Activated CD4-positive, alpha-beta T cell treated with anti-CD3 and anti-CD28 coated beads for 24 hours (primary cell): ENCODE measurements around the gene PLET1.

Experiments used
- DNase-seq, 2 donors: peaks; one replicate each; pipeline ENCODE4 v3.0.0-alpha.2; 2020; ENCODE audit warnings: low read depth in 2 of 2

Gene PLET1

DNA sequence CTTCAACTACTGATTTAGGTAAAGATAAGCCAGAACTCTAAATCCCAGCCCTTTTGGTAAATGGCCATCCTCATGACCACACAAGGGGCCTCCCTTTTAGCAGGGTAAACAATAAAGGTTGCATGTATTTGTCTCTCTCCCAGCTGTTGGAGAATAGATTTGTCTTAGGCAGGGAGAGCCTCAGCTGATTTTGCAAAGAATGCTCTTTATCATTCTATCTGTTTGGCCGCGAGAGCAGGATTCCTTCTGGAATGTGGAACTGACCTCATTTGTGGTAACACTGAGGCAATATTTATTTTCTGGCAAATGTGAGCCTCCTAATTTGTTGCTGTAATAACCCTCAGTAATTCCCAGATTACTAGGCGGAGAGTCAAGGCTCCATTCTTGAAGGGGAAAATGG, 19.2 kb downstream of the PLET1 start:
- DNase-seq = no peak

DNA sequence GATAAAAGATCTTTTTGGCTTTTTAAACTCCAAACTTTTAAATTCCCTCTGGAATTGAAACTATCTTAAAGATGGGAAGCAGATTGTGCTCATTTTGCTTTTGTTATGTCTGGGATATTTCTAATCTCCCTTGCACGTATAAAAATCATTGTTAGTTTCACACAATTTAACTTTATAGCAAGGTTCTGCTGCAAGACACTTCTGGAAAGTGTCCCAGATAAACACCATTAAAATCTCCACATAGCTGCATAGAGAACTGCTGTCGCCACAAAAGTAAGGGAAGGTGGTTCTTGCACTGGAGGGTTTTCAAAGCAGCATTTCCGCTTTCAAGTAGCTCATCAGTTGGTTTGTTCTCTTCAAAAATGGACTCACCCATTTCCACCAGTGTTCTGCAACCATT, 22.6 kb downstream of the PLET1 start:
- DNase-seq = no peak

DNA sequence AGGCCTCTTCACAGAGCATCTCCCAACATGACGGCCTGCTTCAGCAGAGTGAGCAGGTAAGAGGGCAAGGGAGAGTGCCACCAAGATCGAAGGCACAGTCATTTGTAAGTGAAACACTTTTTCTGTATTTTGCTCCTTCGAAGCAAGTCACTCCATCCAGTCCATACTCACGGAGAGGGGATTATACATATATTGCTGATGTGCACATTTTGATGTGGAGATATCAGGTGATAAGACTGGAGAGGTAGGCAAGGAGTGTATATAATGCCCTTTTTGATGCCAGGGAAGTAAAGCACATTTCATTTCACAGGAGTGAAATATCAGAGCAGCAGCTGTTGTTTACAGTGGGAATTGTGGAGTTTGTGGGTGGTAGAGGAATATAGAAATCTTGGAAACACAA, 23.2 kb downstream of the PLET1 start:
- DNase-seq = no peak

DNA sequence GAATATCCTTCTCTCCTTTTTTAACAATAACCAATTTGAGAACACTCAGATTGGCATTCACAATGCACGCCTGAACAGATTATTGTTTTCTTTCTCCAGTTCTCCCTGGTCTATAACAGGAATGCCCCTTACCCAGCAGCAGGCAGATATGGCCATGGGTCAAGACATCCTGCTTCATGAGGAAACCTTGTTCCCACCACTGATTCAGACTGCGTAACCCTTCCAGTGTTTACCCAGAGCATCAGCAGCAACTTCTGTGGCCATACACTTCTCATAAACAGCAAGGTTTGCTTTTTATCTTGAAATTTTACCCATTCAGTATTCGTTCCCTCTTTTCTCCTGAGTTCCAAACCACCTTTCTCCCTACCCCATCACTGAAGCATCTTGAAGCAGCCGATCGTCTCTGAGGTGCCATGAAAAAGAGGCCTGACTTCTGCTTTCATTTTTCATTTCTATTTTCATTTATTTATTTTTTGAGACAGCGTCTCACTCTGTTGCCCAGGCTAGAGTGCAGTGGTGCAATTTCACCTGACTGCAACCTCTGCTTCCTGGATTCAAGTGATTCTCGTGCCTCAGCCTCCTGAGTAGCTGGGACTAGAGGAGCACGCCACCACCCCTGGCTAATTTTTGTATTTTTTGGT, 24.8 kb downstream of the PLET1 start:
- no peak for DNase-seq

DNA sequence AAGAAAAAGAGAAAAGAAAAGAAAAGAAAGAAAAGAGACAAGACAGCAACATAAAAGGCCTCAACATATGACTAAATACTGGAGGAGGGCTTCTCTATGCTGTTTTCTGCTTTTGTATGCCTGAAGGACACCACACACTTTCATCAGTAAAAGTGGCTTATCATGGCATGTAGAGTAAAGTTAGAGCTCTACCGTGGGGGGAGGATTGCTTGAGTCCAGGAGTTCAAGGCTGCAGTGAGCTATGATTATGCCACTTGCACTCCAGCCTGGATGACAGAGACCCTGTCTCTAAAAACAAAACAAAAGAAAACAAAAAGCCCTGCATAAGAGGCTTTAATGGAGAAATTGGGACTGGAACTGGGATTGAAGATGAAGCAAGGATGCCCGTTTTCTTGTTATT, 28.7 kb downstream of the PLET1 start:
- no peak for DNase-seq

DNA sequence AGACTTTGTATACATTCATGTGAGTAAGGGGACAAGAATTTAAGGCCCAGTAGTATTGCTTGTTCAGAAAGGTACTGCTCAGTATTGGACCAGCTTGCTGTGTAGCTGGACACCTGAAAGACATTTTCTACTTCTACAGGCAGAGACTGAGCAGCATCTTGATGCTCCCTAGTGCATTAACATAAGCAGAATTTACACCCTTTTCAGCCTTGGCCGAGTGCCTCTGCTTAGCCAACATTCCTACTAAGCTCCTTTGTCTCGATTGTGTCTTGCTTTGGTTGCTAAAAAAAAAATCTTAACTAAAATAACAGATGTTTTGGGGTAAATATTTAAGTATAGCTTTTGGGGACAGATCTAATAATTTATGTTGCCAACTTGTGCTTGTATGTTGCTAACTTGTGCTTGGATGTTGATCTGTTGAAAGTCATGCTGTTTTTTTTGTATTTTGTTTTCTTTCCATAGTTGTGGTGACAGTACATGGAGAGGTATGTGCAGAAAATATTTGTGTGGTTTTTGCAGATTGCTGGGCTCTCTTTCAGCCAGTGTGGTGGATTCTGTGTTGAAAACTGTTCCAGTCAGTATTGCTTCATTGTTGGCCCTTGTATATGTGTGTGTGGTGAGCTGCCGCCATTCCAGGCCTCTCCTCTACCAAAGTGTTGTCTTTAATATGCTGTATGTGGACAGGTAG, 30.8 kb downstream of the PLET1 start:
- DNase-seq = no peak

DNA sequence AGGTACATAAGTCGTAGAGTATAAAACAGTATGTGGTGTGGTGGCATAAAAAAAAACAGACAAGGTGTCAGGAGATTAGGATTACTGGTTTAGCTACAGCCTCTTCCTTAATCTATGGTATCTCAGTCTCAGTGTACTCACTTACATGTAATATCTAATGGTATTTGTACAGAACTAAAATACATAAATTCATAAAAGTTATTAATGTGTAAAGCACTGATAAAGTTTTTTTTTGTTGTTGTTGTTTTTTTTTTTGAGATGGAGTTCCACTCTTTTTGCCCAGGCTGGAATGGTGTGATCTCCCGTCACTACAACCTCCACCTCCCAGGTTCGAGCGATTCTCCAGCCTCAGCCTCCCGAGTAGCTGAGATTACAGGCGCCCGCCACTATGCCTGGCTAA, 31.5 kb downstream of the PLET1 start:
- no peak for DNase-seq

DNA sequence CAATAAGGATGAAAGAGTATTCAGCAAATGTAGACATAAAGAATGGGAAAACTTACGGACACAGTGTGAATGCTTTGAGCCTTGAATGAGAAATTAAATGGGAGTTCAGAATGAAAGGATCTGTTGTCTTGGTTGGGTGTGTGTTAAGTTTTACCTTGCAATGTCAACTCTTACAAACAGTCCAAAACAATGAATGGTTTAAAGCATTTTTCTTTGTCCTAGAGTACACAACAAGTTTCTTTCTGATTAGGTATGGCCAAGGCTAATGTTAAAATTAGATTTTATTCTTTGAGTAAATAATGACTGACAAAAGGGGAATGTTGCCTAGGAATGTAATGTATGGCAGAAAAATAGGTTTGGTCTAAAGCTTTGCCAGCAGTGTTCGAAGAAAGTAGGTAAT, 32.0 kb downstream of the PLET1 start:
- DNase-seq = no peak

DNA sequence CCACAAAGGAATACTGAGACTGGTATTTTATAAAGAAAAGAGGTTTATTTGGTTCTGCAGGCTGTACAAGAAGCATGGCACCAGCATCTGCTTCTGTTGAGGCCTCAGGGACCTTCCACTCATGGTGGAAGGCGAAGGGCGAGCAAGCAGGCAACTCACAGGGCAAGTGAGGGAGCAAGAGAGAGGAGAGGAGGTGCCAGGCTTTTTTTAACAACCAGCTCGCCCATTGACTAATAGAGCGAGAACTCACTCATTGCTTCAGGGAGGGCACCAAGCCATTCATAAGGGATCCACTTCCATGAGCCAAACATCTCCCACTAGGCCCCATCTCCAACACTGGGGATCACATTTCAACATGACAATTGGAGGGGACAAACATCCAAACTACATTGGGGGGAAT, 33.2 kb downstream of the PLET1 start:
- DNase-seq = no peak

DNA sequence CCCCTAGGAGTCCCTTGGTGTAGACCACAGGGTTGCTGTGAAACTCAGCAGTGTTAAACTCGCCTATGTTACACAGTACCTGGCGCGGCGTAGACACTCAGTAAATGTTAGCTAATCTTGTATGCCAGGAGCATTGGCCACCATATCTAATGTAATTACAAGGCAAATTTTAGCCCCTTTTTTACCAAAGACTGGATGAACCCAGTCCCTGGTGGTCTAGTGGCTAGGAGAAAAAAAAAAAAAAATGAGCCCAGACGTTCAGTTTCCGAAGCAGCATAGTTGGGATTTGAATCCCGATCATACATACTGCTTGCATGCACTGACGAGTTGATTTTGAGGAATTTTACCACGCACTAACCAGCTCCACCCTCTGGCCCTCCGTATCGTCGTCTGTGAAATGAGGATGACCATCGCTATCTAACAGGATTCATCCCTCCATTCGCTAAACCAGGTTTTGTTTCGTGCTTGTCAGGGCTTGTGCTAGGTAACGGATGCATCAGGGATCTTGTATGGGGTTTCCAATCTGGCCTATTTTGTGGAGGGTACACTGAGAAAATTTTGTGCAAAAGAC, 33.7 kb downstream of the PLET1 start:
- DNase-seq = no peak

DNA sequence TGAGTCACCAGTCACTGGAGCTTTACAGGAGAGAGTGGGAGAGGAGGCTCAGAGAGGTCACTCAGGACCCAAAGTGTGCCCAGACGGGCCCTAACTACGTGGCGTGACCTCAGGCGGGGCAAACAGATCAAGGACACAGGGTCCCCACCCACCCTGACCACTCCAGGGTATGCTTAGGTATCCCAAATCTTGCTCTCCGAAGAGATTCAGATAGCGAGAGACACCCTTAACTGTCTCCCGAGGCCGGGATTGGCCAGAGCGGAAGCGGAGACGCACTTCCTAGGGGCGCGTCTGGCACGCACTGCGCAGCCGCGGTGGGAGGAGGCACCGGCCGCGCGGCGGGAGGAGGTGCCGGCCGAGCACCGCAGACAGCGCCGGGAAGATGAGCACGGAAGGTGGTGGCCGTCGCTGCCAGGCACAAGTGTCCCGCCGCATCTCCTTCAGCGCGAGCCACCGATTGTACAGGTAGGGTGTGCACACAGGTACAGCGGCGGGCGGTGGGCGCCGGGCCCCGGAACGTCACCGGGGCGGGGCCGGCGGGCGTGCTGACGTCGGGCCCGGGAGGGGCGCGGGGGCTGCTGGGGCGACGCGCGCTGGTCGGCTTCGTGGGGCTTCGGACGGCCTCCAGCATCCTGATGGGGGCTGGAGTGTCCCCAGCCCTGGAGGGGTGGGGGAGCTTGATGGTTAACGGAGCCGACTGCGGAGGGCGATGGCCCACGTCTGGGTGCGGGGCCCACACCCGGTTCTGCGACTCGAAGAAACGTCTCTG, 34.4 kb downstream of the PLET1 start, which contains the start of gene PTS:
Gene PTS, plus strand, starts transcription at position 367 of the 769 bp plus-strand sequence. Its CDS starts 16 bp downstream, at position 383.
- DNase-seq = peak; percentile 65 to 68

DNA sequence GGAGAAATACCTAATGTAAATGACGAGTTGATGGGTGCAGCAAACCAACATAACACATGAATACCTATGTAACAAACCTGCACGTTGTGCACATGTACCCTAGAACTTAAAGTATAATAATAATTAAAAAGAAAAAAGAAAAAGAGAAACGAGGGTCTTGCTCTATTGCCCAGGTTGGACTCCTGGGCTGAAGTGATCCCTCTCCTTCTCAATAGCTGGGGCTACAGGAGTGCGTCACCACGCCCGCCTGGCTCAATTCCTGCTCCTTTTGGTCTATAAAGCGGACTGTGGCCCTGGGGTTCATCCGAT, 35.0 kb downstream of the PLET1 start:
- DNase-seq = no peak

DNA sequence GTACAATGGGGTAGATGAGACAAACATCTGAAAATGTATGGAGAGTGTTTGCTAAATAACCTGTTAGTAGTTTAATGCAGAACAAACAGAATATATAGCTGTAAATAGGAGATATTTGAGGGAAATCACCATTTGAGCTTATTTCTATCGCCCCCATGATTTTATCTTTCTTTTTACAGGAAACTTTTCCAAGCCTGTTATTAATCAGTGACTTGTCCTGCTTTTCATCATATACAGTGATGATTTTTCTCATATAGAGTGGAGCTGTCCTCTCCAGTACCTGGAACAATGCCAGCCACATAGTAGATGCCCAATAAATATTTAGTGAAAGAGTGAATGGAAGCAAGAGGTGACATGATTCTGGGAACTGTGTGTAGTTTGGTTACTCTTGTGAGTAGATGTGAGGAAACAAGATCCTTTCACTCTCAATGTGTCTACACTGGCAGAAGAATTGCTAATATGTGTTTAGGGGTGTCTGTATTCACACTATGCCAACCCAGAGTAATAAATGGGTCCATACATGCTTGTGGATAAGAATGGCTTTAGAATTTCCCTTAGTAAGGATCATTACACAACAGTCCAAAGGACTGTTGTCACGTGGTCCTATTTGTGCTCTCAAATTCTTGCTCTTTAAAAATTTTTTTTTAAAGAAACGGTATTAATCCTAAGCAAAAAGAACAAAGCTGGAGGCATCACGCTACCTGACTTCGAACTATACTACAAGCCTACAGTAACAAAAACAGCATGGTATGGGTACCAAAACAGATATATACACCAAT, 36.7 kb downstream of the PLET1 start:
- DNase-seq = no peak

DNA sequence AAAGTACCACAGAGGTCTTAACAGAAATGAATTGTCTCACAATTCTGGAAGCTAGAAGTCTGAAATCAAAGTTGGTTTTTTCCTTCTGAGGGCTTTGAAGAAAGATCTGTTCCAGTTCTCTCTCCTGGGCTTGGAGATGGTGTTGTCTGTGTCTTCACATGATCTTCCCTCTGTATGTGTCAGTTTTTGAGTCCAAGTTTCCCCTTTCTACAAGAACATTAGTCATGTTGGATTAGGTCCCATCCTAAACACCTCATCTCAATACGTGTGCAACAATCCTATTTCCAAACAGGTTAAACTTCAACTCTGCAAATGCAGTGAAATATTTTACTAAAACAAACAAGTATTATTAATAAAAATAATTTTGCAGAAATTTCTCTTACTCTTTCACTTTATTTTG, 37.5 kb downstream of the PLET1 start:
- no peak for DNase-seq

DNA sequence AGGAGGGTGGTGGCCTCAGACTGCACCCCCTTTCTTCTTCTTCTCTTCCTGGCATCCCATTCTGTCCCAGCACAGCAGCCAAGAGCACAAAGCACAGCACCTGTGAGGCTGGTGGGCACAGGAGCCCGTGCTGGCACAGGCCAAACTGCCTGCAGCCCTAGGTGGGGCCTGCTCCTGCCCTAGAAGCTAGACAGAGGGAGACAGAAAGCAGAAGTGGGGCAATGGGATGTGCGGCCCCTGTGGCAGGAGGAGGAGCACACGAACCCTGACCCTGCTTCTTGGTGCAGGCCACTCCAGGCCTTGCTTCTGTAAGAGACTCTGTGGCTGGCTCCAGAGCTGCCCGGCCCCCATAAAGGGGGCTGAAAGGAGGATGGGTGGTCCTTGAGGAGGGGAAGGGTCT, 38.4 kb downstream of the PLET1 start:
- DNase-seq = no peak

DNA sequence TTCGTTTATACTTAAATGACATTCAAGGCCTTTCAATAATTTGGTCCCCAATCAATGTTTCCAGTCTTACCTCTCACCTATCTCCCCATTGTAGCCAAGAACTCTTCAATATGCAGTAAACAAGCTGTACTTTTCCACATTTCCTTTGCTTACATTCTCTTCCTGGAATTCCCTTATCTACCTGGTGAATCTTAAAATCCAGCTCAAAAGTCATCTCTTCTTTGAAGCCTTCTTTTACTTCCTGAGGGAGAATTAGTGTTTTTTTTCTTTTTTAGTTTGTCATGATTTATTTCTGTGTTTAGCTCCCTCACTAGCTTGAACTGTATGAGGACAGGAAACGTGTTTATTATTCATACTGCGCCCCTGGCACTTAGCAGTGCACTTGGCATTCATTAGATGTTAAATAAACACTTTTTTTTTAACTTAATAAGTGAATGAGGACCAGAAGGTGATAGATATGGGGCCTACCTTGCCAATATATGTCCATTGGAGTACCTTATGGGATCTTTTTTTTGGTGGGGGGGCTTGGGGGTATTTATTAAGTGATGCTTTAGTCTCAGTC, 39.3 kb downstream of the PLET1 start:
- no peak for DNase-seq

DNA sequence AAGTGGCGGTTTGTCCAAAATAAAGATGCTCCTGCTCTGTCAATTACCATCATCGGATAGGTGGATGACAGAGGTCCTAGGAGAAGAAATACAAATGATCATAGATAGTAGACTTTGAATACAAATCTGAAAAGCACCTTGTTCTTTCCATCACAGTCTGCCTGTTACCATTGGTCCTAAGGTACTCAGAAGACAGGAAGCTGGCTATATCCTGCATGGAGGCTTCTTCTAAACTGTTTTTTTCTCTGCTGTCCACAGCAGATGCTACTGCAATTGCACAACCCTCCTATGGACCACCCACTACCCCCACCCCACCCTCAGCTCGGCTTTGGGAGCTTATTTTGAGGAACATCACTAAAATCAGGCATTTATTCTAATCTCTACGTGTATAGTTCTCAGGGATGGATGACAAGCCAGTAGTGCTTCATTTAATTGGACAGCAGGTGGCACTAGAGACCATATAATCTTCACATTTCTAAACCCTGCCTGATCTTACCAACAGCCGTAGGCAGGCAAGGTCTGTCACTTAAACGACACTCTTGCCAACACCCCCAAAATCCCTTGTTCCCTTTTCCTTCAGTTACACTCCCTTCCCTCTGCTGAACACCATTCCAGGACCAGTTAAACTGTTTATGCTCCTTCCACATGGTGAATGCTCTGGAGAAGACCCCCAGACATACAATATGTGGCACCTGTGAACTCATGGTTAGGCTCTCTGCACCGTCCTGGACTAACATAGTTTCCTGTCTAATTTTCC, 41.0 kb downstream of the PLET1 start:
- peak in 1 of 2 donors; percentile 33 for DNase-seq

DNA sequence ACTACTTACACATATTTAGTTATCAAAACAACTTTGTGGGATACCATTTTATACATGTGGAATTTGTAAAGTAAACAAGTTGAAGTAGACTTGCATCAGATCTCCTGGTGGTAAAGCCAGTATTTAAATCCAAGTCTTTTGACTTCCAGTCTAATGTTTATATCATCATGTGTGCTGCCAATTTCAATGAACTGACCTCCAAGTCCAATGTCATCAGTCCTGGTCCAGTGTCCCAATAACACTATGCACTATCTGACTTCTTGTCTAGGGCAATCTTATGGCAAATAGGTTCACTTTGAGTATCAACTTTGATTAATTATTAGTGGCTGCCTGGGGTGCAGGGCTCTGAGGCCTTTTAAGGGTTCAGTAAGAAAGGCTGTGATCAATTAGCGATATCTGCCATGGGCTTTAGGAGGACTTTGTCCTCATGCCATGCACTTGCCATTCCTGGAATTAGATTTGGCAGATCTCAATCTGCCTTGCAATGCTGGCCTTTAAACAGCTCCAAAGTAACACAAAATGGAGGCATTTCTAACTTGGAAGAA, 44.0 kb downstream of the PLET1 start:
- no peak for DNase-seq

DNA sequence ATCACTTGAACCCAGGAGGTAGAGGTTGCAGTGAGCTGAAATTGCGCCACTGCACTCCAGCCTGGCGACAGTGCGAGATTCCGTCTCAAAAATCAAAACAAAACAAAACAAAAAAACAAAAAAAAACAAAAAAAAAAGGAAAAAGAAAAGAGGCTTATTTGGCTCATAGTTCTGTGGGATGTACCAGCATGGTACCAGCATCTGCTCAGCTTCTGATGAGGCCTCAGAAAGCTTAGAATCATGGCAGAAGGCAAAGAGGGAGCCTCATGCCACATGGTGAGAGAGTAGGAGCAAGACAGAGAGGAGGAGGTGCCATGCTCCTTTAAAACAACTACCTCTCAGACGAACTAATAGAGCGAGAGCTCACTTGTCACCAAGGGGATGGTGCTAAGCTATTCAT, 45.0 kb downstream of the PLET1 start:
- no peak for DNase-seq

DNA sequence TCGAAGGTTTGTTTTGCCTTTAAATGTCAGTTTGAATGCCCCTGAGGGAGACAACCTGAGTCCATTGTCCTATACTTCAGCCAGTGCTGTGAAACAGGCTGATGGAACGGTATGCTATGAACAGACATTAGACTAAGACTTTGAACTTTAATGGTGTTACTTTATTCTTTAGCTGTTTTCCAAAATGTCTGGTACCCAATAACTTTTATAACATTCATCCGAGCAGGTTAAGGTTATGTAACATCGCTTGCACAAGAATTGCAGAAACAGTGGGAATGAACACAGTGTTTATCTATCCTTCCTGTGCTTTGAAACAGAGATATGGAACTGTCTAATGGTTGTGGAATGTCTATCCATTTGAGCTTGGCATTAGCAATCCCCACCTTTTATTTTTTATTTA, 46.9 kb downstream of the PLET1 start:
- no peak for DNase-seq

DNA sequence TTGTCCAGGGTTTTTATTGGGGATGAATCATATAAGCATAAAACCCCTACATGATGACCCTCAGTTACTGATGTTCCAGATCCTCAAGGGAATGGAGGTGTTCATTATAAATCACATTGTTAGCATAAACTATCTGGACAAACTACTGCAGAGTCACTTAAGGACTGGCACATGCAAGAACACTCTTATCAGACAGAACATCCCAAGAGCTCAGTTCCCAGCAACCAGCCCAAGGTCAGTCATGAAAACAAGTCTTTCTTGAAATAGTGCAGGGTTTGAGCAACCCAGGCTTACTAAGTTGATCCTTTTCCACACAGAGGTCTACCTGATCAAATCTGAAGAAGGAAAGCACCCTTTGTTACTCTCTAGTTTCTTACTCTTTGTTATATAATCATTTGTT, 48.0 kb downstream of the PLET1 start:
- DNase-seq = no peak
